GM19239 (cell line): ENCODE results near the gene ACSM5.
"Not testable (repeated sequence)": the region's sequence is repeated elsewhere in the genome, so short reads cannot be mapped to it uniquely, and the experiment has no call there.

Experiments
- DNase-seq: peaks from one replicate; pipeline ENCODE4 v3.0.0; 2011; ENCODE audit warnings: low spot score; ENCODE audit not compliant: insufficient read length
- FAIRE-seq: peaks from 2 replicates; lab custom pipeline; 2011; peaks lifted over from hg19 to GRCh38; lab: Jason Lieb, UNC

The ACSM5 gene

DNA sequence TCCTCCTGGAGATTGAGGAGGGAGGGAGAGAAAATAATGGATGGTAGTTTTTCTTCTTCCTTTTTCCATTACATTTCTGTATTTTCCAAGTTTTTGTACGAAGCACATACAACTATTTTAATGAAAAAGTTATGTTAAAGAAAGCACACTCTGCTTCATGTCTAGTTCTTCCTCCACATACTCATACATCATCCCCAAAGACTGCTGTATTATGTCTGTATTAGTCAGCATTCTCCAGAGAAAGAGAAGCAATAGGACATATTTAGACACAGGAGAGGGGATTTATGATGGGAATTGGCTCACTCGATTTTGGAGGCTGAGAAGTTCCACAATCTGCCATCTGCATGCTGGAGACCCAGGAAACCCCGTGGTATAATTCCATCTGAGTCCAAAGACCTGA is 31.9 kb downstream of the ACSM5 start:
- FAIRE-seq, result no peak

DNA sequence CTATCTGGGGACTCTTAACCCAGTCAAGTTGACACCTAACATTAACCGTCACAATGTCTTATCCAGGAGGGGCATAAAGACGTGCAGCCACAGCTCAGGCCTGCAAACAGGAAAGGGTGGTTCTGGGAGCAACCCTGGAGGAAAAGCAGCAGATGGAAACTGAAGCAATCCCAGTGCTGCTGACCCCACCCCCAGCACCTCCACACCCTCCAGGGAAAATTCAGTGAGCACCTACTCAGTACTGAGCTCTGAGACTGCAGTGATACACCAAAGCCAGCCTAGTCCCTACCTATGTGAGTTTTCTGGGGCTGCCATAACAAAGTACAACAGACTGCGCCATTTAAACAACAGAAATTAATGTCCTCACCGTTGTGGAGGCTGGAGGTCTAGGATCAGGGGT is 32.5 kb downstream of the ACSM5 start:
- not testable (repeated sequence) for DNase-seq, FAIRE-seq

More for the DNA sequence above, 31.9 kb downstream of the ACSM5 start:
- DNase-seq, result no peak

DNA sequence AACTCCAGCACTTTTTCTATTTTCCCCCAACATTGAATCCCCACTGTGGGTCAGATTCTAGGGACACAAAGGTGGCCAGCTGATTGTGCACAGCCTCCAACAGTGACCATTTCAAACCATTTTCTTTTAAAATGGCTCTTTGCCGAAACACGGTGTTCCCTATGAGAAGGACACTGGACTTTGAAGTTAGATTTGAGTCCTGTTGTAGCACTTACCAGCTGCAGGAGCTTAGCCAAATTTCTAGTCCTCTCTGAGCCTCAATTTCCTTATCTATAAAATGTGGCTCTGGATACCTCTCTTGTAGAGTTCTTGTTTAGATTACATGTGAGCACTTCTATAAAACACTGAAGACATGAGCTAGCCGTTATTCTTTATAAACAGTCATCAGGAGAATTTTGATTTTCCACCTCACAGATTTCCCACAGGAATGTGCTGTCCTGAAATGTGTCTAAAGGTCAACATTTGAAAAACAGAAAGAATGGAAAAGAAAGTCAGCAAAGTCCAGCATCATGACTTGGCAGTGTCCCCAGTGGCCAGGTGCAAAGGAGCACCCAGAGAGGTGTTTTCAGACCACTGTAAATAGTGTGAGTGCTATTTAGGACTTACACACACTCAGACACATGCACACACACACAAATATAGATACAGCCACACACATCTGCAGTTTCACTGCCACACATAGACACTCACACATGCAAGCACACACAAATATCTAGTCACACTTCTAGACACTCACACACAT is 37.5 kb downstream of the ACSM5 start:
- not testable (repeated sequence) for FAIRE-seq, DNase-seq

DNA sequence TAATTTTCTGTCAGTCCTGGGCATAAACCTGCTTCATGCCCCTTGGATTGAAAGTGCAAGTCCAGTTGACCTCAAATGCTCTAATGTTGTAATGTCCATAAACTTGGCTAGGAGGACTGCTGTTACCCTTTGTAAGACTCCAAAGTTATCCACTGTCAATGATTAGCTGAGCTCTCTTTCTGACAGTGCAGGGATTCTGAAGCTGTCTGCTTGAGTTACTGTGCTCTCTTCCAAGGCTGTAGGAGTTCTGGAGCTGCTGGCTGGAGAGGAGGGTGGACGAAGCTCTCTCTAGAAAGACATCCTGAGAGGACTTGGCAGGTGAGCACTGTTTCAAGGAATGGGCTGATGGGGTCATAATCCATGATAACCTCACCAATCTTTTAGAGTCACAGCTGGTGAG is 42.0 kb downstream of the ACSM5 start, which contains the start of gene ACSM2A:
ACSM2A (plus strand) TSS at position 158 of the 400 bp plus-strand sequence. CDS start 8,594 bp downstream, outside the sequence.
- DNase-seq, FAIRE-seq: not testable (repeated sequence)

DNA sequence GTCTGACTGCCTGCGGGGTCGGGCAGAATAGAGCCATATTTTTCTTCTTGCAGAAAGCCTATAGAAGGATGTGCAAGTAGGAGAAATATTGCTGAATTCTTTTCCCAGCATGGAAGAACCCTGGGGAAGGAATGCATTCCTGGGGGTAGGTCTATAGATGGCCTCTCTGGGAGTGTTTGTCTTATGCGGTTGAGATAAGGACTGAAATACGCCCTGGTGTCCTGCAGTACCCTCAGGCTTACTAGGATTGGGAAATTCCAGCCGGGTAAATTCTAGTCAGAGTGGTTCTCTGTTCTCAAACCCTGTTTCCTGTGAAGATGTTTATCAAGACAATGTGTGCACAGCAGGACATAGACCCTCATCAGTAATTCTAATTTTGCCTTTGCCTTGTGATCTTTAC is 44.3 kb downstream of the ACSM5 start:
- DNase-seq, FAIRE-seq: not testable (repeated sequence)

DNA sequence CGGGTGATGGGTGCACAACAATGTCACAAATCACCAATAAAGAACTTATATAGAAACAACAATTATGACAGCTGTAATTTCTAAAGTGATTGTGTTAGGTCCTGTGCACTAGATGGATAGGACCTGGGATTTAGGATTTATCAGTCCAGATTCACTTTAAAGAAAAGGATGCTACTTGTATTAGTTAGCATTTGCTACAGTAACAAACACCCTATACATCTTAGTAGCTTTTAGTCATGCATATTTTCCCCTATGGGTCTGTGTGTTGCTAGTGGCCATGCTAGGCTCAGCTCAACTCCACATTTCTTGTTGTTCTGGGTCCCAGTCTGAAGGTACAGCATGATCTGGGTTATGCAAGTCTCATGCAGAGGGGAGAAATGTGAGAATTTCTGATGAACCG is 49.9 kb downstream of the ACSM5 start:
- FAIRE-seq, result not testable (repeated sequence)

GRCh38 chr16:20460313-20460712 is 51.0 kb downstream of the ACSM5 start:
- DNase-seq, FAIRE-seq: not testable (repeated sequence)

More for the DNA sequence above, 49.9 kb downstream of the ACSM5 start:
- DNase-seq, result not testable (repeated sequence)

GRCh38 chr16:20468954-20469353 is 59.6 kb downstream of the ACSM5 start:
- DNase-seq, FAIRE-seq: not testable (repeated sequence)

GRCh38 chr16:20469930-20470329 is 60.6 kb downstream of the ACSM5 start:
- FAIRE-seq, result not testable (repeated sequence)

DNA sequence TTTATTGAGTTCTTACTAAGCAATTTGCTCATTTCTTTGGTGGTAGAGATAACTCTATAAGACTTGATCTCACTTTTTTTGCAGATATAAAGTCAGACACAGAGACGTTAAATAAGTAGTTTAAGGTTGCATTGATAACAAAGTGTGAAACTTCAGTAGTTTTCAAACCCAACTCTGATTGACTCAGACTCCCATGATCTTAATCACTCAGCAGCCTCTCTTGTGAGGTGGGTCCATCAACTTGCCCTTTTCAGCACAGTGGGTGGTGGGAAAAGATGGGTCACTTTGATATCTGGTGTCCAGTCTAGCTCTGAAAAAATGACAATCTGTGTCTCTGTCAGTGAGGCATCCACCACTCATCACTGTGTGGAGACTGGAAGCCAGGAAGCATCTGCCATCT is 61.4 kb downstream of the ACSM5 start:
- not testable (repeated sequence) for DNase-seq, FAIRE-seq

More at GRCh38 chr16:20469930-20470329, 60.6 kb downstream of the ACSM5 start:
- DNase-seq, result not testable (repeated sequence)

- not testable (repeated sequence) for DNase-seq, FAIRE-seq
Observed at GRCh38 chr16:20477188-20477744, 67.9 kb downstream of the ACSM5 start.

DNA sequence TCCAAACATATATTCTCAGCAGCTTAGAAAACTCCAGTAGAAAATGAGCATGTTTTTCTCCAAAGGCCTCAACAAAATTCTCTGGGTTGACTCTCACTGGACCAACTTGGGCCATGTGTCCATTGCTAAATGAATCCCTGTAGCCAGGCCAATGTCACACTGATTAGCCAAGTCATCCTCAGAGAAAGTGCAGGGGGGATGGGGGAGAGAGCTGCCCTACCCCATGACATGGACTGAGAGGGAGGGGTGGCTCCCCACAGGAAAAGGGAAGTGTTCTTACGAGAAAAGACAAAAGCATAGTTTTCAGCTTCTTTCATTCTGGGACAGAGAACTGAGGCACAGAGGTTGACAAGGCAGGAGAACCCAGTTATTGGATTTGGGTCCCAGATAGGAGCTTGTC is 74.7 kb downstream of the ACSM5 start:
- not testable (repeated sequence) for DNase-seq, FAIRE-seq

- no peak for FAIRE-seq
Observed at GRCh38 chr16:20484726-20485125, 75.4 kb downstream of the ACSM5 start.

GRCh38 chr16:20485408-20485807 is 76.1 kb downstream of the ACSM5 start:
- FAIRE-seq, result no peak
- no peak for DNase-seq

More at GRCh38 chr16:20484726-20485125, 75.4 kb downstream of the ACSM5 start:
- no peak for DNase-seq
